Epithelial cell of proximal tubule (primary cell): ENCODE measurements around the gene MATN3. TPM values are rescaled to one million over a fixed set of nuclear protein-coding genes. Genes with fewer than 3 reads are reported as not detected.

ENCODE experiments used
- DNase-seq: peaks from one replicate; pipeline ENCODE4 v3.0.0-alpha.2; 2011; ENCODE audit warnings: low read depth
- H3K4me3 ChIP-seq: 2 replicates; pipeline ENCODE4 v1.5.1; 2011; ENCODE audit warnings: low read depth, mild to moderate bottlenecking, low read length
- CTCF ChIP-seq: conservative IDR thresholded peaks from 2 replicates; pipeline ENCODE4 v1.5.1; 2012; ENCODE audit warnings: low read depth, mild to moderate bottlenecking, low read length
- total RNA-seq: library from RNA; depleted of rRNA; stranded (reverse); fragments of >200 nt; gene quantifications from 2 replicates; pipeline ENCODE4 v1.2.3, GENCODE V29; 2015

MATN3 gene
- total RNA-seq, 1 donor from 2014 or later, result 9.8 TPM

GRCh38 chr2:20054119-20054518 is 41.7 kb upstream of the MATN3 start:
- no peak for DNase-seq
- TF ChIP-seq CTCF, result no peak
- no peak overlapping the region for H3K4me3 ChIP-seq

GRCh38 chr2:20052861-20053281 is 40.4 kb upstream of the MATN3 start:
- H3K4me3 ChIP-seq, result peak overlapping the region; percentile 85
- DNase-seq, result no peak
- TF ChIP-seq CTCF, result no peak

GRCh38 chr2:20052229-20052851 is 39.9 kb upstream of the MATN3 start:
- peak overlapping the region; percentile 85 for H3K4me3 ChIP-seq
- DNase-seq, result peak; percentile 70
- no peak for TF ChIP-seq CTCF

GRCh38 chr2:20051532-20052228 is 39.2 kb upstream of the MATN3 start, which contains the start of gene LAPTM4A:
TSS of gene LAPTM4A (minus strand) at chr2:20051628. CDS start at chr2:20051520, 108 bp downstream.
- H3K4me3 ChIP-seq, result peak within 1 kb of the TSS; percentile 85
- no peak for TF ChIP-seq CTCF
- DNase-seq, result peak; percentile 98

GRCh38 chr2:20050646-20051531 is 38.4 kb upstream of the MATN3 start:
- no peak for DNase-seq
- peak; percentile 22 for TF ChIP-seq CTCF
- peak overlapping the region; percentile 85 for H3K4me3 ChIP-seq

GRCh38 chr2:20050104-20050645 is 37.7 kb upstream of the MATN3 start:
- DNase-seq, result no peak
- TF ChIP-seq CTCF, result no peak
- peak overlapping the region; percentile 85 for H3K4me3 ChIP-seq
